CD4-positive, alpha-beta memory T cell (primary cell): Measurements from ENCODE around the gene PTPRD. TPM values are rescaled to one million over a fixed set of nuclear protein-coding genes. Genes with fewer than 3 reads are reported as not detected.
"Not testable (repeated sequence)": the region's sequence is repeated elsewhere in the genome, so short reads cannot be mapped to it uniquely, and the experiment has no call there.

Source experiments
- CTCF ChIA-PET: fragments of 350-600 bp; sonication (Branson Sonifier 250); formaldehyde crosslinking; loops from one replicate; lab custom pipeline; 2021; ENCODE audit warnings: inconsistent platforms; ENCODE audit not compliant: partially characterized antibody; lab: Charles Lee
- POLR2A ChIA-PET: fragments of 350-600 bp; sonication (Branson Sonifier 250); formaldehyde crosslinking; loops from one replicate; lab custom pipeline; 2021; ENCODE audit not compliant: partially characterized antibody; lab: Charles Lee
- DNase-seq, 5 donors: peaks; one replicate each; pipeline versions ENCODE4 v3.0.0 to v3.0.0-alpha.2; 2020 to 2022; ENCODE audit warnings: mixed read lengths in 1 of 5
- H3K27ac ChIP-seq: one replicate; pipeline ENCODE4 v1.7.0; 2013; ENCODE audit warnings: low read depth, low read length
- H3K27me3 ChIP-seq: 2 replicates; pipeline ENCODE4 v1.7.0; 2013; ENCODE audit warnings: mild to moderate bottlenecking, low read length, moderate library complexity; ENCODE audit not compliant: insufficient read depth
- H3K36me3 ChIP-seq: 2 replicates; pipeline ENCODE4 v1.7.0; 2013; ENCODE audit warnings: mild to moderate bottlenecking, low read length, moderate library complexity; ENCODE audit not compliant: insufficient read depth
- H3K4me1 ChIP-seq: 2 replicates; pipeline ENCODE4 v1.7.0; 2013; ENCODE audit warnings: mild to moderate bottlenecking, low read length, moderate library complexity; ENCODE audit not compliant: insufficient read depth
- H3K4me3 ChIP-seq, 2 donors: one replicate each; pipeline ENCODE4 v1.7.0; 2013; ENCODE audit warnings: low read length in 2 of 2, mild to moderate bottlenecking in 1 of 2
- H3K9me3 ChIP-seq, 2 donors: one replicate each; pipeline ENCODE4 v1.7.0; 2013; ENCODE audit warnings: low read length in 2 of 2, control low read depth in 1 of 2; ENCODE audit not compliant: control insufficient read depth in 1 of 2
- H3K27ac Mint-ChIP-seq, 7 donors: one replicate each; pipeline ENCODE4 v1.8.0; 2020 to 2021; ENCODE audit warnings: mixed read lengths in 7 of 7, mild to moderate bottlenecking in 6 of 7, inconsistent platforms in 3 of 7, moderate library complexity in 3 of 7
- H3K27me3 Mint-ChIP-seq, 2 donors: one replicate each; pipeline ENCODE4 v1.8.0; 2020 to 2021; ENCODE audit warnings: mixed read lengths in 2 of 2
- H3K36me3 Mint-ChIP-seq, 2 donors: one replicate each; pipeline ENCODE4 v1.8.0; 2020 to 2021; ENCODE audit warnings: mixed read lengths in 2 of 2, inconsistent platforms in 1 of 2, mild to moderate bottlenecking in 1 of 2
- H3K4me1 Mint-ChIP-seq, 4 donors: one replicate each; pipeline ENCODE4 v1.8.0; 2020 to 2021; ENCODE audit warnings: mixed read lengths in 4 of 4, mild to moderate bottlenecking in 1 of 4
- H3K4me3 Mint-ChIP-seq, 8 donors: one replicate each; pipeline ENCODE4 v1.8.0; 2020 to 2021; ENCODE audit warnings: mixed read lengths in 8 of 8, mild to moderate bottlenecking in 7 of 8, moderate library complexity in 6 of 8, inconsistent platforms in 3 of 8
- H3K9me3 Mint-ChIP-seq, 8 donors: one replicate each; pipeline ENCODE4 v1.8.0; 2020 to 2021; ENCODE audit warnings: mixed read lengths in 8 of 8, mild to moderate bottlenecking in 5 of 8, inconsistent platforms in 3 of 8, moderate library complexity in 1 of 8
- intact Hi-C: fragments of 100-400 bp; cut with micrococcal nuclease; formaldehyde crosslinking; loops from one replicate; pipeline ENCODE4 v1.15.1; 2023
- polyA plus RNA-seq, 2 donors: library from polyadenylated mRNA; unstranded; fragments of 300-500 nt; fragmentation: Illumina TruSeq; gene quantifications; one replicate each; pipeline ENCODE4 v1.2.3, GENCODE V29; 2021
- total RNA-seq, 2 experiments: library from RNA; stranded (reverse); gene quantifications; one replicate each; pipeline ENCODE4 v1.2.3, GENCODE V29; 2021

PTPRD gene
- total and polyA plus RNA-seq, 4 experiments from 2014 or later = not detected

DNA sequence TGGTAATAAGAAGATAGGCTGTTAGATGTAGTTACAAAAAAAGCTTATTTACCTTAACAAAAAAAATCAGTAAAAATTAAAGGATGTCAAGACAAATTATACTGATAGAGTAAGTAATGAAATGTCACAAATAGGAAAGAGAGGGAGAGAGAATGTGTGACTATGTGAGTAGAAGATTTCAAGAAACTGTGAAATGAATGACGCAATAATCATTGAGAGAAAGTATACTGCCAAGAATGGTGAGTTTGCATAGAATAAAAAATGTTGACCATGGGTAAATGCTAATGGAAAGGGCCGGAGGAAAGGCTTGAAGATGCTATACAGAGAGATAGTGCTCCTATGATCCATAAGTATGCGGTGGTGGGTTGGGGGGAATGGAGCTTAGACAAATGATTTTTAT is 100.7 kb downstream of the PTPRD start:
- H3K27ac Mint-ChIP-seq = no peak overlapping the region
- H3K27me3 Mint-ChIP-seq = no peaks in the 10 kb centered on the region
- no peak for DNase-seq
- H3K27ac ChIP-seq = no peak overlapping the region
- no peak overlapping the region for H3K4me3 Mint-ChIP-seq
- H3K27me3 ChIP-seq = no peaks in the 10 kb centered on the region
- no peaks in the 10 kb centered on the region for H3K4me1 ChIP-seq
- no peaks in the 10 kb centered on the region for H3K4me1 Mint-ChIP-seq
- intact Hi-C loops = no loop called here
- H3K9me3 Mint-ChIP-seq = peaks cover 1 to 24% (median 7%) of the 10 kb centered on the region in 8 donors
- ChIA-PET CTCF (no interaction called here), POLR2A (no interaction called here)
- H3K36me3 ChIP-seq = no peaks in the 10 kb centered on the region
- no peaks in the 10 kb centered on the region for H3K36me3 Mint-ChIP-seq
- no peaks in the 10 kb centered on the region for H3K9me3 ChIP-seq
- no peak overlapping the region for H3K4me3 ChIP-seq

DNA sequence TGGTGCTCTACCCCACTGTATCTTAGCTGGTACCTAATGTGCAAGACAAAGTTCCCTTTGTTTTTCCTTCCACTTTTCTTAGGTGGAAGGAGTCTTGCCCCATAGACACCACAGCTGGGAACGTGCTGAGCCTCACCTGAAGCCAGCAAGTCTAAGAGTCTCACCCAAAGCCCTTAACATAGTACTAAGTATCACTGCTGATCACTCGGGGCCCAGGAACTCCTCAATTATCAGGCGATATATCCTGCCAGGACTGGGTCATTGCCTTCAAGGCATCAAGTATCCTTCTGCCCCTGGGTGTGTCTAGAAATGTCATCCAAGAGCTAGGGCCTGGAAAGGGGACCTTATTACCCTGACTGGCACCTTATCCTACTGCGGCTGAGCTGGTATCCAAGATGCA is 123.9 kb downstream of the PTPRD start:
- peaks cover 0 to 40% (median 14%) of the 10 kb centered on the region in 8 donors for H3K9me3 Mint-ChIP-seq
- no peak overlapping the region for H3K4me3 Mint-ChIP-seq
- no peaks in the 10 kb centered on the region for H3K27me3 Mint-ChIP-seq
- ChIA-PET CTCF (no interaction called here), POLR2A (no interaction called here)
- Histone ChIP-seq H3K4me1 (no peaks in the 10 kb centered on the region), H3K27me3 (no peaks in the 10 kb centered on the region), H3K36me3 (no peaks in the 10 kb centered on the region), H3K27ac (no peak overlapping the region), H3K4me3 (no peak overlapping the region), H3K9me3 (no peaks in the 10 kb centered on the region)
- no peak for DNase-seq
- H3K4me1 Mint-ChIP-seq = no peaks in the 10 kb centered on the region
- intact Hi-C loops = no loop called here
- H3K36me3 Mint-ChIP-seq = no peaks in the 10 kb centered on the region
- no peak overlapping the region for H3K27ac Mint-ChIP-seq

DNA sequence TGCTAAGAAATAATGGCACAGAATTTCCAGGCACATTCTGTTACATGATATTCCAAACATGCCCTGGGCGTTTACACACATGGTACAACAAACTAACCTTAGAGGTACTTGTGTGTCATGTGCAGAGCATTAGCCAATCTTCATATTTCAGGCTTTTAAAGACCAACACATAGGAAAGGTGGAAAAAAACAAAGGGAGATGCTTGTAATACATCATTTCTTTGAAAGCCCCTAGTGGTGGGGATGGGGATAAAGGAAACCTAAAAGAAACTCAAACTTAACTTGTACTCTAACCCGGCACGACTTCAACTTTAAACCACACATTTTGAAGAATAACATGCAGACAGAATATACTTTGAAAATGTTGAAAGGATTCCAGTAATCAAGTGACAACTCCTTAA is 133.6 kb downstream of the PTPRD start:
- H3K4me3 Mint-ChIP-seq = no peak overlapping the region
- H3K4me3 ChIP-seq = no peak overlapping the region
- H3K27ac Mint-ChIP-seq = no peak overlapping the region
- intact Hi-C loops = no loop called here
- no peak for DNase-seq
- H3K27me3 Mint-ChIP-seq = no peaks in the 10 kb centered on the region
- H3K36me3 Mint-ChIP-seq = no peaks in the 10 kb centered on the region
- H3K27me3 ChIP-seq = no peaks in the 10 kb centered on the region
- ChIA-PET CTCF (no interaction called here), POLR2A (no interaction called here)
- H3K4me1 ChIP-seq = no peaks in the 10 kb centered on the region
- no peaks in the 10 kb centered on the region for H3K36me3 ChIP-seq
- no peaks in the 10 kb centered on the region for H3K9me3 ChIP-seq
- peaks cover 0 to 1% (median 0%) of the 10 kb centered on the region in 4 donors for H3K4me1 Mint-ChIP-seq
- peaks cover 3 to 68% (median 30%) of the 10 kb centered on the region in 8 donors for H3K9me3 Mint-ChIP-seq
- H3K27ac ChIP-seq = no peak overlapping the region

DNA sequence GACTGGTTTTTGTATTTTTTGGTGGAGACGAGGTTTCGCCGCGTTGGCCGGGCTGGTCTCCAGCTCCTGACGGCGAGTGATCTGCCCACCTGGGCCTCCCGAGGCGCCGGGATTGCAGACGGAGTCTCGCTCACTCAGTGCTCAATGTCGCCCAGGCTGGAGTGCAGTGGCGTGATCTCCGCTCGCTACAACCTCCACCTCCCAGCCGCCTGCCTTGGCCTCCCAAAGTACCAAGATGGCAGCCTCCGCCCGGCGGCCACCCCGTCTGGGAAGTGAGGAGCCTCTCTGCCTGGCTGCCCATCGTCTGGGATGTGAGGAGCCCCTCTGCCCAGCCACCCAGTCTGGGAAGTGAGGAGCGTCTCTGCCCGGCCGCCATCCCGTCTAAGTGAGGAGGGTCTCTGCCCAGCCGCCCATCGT is 163.6 kb downstream of the PTPRD start:
- H3K36me3 Mint-ChIP-seq, POLR2A ChIA-PET, H3K27me3 Mint-ChIP-seq, CTCF ChIA-PET, H3K4me1 Mint-ChIP-seq, H3K27me3 ChIP-seq, H3K9me3 ChIP-seq, intact Hi-C loops, H3K36me3 ChIP-seq, H3K4me3 ChIP-seq, DNase-seq, H3K4me3 Mint-ChIP-seq, H3K27ac Mint-ChIP-seq, H3K4me1 ChIP-seq, H3K27ac ChIP-seq: not testable (repeated sequence)
- H3K9me3 Mint-ChIP-seq = peaks cover 2 to 25% (median 12%) of the 10 kb centered on the region in 8 donors

DNA sequence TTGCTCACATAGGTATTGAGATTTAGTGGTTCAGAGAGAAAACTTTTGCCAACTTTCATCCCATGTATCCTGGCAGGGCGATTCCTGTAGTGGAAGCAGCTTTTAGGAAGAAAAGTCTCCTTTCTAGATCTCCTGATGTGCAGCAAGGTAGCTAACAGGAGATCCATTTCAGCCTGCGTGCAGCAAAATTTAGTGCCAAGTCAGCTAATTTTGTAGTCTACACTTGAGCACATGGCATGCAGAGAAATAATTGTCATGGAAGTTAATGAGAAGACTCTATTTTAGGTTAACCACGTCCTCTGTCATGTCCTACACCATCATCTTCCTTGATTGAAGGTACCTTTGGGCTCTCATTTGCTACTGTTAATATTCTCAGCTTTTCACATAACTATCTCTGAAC is 165.8 kb downstream of the PTPRD start:
- Mint-ChIP-seq H3K36me3 (no peaks in the 10 kb centered on the region), H3K4me1 (no peaks in the 10 kb centered on the region), H3K9me3 (peaks cover 2 to 20% (median 10%) of the 10 kb centered on the region in 8 donors), H3K27ac (no peak overlapping the region), H3K4me3 (no peak overlapping the region), H3K27me3 (no peaks in the 10 kb centered on the region)
- no peak overlapping the region for H3K27ac ChIP-seq
- ChIA-PET CTCF (no interaction called here), POLR2A (no interaction called here)
- no peaks in the 10 kb centered on the region for H3K4me1 ChIP-seq
- H3K4me3 ChIP-seq = no peak overlapping the region
- H3K9me3 ChIP-seq = no peaks in the 10 kb centered on the region
- no peaks in the 10 kb centered on the region for H3K27me3 ChIP-seq
- no peaks in the 10 kb centered on the region for H3K36me3 ChIP-seq
- no peak for DNase-seq
- intact Hi-C loops = no loop called here

DNA sequence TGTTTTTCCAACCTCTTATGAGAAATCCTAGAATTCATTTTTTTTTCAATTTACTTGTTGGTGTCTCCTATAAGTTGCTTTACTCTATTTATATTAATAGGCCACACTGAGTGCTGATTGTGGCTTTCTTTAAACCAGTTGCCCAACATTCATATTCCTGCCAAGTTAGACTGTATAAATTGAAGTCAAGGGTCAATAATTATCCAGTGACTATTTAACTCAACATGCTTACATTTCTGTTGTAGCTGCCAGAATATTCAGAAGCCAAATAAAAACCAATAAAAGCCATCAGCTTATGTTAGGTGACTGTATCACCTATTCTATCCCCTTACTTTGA is 169.0 kb downstream of the PTPRD start:
- Mint-ChIP-seq H3K9me3 (peaks cover 2 to 25% (median 13%) of the 10 kb centered on the region in 8 donors), H3K27me3 (no peaks in the 10 kb centered on the region), H3K4me3 (no peak overlapping the region), H3K4me1 (no peaks in the 10 kb centered on the region), H3K27ac (no peak overlapping the region), H3K36me3 (no peaks in the 10 kb centered on the region)
- H3K27ac ChIP-seq = no peak overlapping the region
- ChIA-PET POLR2A (no interaction called here), CTCF (no interaction called here)
- H3K4me3 ChIP-seq = no peak overlapping the region
- no peak for DNase-seq
- intact Hi-C loops = no loop called here
- no peaks in the 10 kb centered on the region for H3K4me1 ChIP-seq
- no peaks in the 10 kb centered on the region for H3K9me3 ChIP-seq
- H3K27me3 ChIP-seq = no peaks in the 10 kb centered on the region
- H3K36me3 ChIP-seq = no peaks in the 10 kb centered on the region

DNA sequence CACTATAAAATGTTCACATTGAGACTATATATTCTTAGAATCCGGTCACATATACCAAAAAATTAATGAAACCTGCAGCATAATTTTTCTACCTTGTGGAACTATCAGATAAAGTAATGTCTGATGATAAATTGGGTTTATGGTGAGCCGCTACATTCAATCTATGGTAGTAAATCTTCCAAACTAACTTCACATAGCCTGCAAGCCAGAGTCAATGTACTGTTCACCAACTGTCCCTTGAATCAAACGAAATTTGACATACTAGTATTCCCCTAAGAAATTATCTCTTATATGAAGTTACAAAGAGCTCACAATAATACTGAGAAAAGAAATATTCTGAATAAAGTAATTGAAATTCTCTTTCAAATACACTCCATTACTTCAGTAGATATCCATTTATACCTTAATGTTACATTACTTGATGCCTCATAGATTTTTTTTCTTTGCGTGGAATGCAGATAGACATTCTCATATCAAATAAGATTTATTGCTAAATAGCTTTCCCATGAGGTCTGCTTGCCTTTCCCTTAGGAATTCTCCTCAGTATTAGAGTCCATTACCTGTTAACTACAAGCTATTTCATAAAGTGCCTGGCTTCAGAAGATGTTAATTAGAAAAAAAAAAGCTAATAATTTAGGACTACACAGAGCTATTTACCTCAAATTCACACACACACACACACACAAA is 169.5 kb downstream of the PTPRD start:
- Mint-ChIP-seq H3K27ac (no peak overlapping the region), H3K27me3 (no peaks in the 10 kb centered on the region), H3K4me1 (no peaks in the 10 kb centered on the region), H3K4me3 (no peak overlapping the region), H3K9me3 (peaks cover 2 to 28% (median 13%) of the 10 kb centered on the region in 8 donors), H3K36me3 (no peaks in the 10 kb centered on the region)
- ChIA-PET POLR2A (no interaction called here), CTCF (no interaction called here)
- Histone ChIP-seq H3K27ac (no peak overlapping the region), H3K4me3 (no peak overlapping the region), H3K27me3 (no peaks in the 10 kb centered on the region), H3K9me3 (no peaks in the 10 kb centered on the region), H3K4me1 (no peaks in the 10 kb centered on the region), H3K36me3 (no peaks in the 10 kb centered on the region)
- intact Hi-C loops = no loop called here
- DNase-seq = no peak

DNA sequence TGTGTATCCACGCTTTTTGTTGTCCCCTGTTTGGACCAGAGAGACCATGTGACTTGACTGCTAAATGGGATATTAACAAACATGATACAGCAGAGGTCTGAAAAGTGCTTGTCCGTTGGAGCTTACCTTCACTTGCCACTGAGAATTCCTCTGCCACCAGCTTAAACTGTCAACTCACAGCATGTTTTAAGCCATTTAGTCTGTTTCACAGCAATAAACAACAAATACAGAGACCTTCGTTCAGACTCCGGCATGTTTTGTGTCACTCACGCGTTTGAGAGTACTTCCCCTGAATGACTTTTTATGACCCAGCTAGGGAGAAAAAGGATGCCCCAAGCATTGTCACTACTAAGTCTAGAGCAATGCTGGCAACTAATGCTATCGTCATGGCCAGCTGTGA is 173.8 kb downstream of the PTPRD start:
- Mint-ChIP-seq H3K4me1 (no peaks in the 10 kb centered on the region), H3K36me3 (no peaks in the 10 kb centered on the region), H3K27me3 (no peaks in the 10 kb centered on the region), H3K27ac (peak overlapping the region in 1 of 7 donors; percentile 80), H3K4me3 (no peak overlapping the region), H3K9me3 (peaks cover 0 to 20% (median 7%) of the 10 kb centered on the region in 8 donors)
- Histone ChIP-seq H3K27ac (no peak overlapping the region), H3K9me3 (no peaks in the 10 kb centered on the region), H3K4me1 (no peaks in the 10 kb centered on the region), H3K36me3 (no peaks in the 10 kb centered on the region), H3K4me3 (no peak overlapping the region), H3K27me3 (no peaks in the 10 kb centered on the region)
- intact Hi-C loops = no loop called here
- no peak for DNase-seq
- ChIA-PET POLR2A (no interaction called here), CTCF (no interaction called here)
